ENCODE results near the gene RAB11FIP5.

DNA sequence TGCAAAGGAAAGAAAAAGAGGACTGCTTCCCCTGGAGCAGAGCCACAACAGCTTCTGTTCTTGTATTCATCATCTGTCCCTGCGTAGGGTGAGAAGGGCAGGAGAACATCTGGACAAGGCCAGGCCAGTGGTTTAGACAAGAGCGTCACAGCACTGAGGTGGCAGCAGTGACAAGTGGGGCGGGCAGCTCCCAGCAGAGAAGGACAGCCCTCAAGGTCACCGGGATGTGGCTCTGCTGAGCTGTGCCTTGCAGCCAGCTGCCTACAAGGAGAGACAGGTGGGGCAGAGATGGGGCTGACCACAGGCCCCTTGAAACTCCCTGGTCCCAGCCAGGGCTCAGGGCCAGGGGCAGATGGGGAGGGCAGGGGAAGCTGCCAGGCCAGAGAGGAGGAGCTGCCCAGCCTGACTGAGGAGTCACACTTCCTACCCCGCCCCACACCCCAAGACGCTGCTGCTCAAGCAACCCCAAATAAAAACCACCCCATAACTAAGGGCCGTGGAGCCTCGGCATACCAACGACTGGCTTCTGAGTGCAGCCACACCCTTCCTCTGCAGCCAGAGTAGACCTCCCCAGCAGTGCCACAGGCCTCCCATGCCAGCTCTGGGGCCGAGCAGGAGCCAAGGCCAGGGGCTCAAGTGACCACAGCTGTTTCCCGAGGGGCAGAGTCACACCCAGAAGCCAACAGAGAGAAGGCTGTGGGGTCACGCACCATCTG is 5.4 kb downstream of the RAB11FIP5 start:
- TF ChIP-seq, protein P1, sequence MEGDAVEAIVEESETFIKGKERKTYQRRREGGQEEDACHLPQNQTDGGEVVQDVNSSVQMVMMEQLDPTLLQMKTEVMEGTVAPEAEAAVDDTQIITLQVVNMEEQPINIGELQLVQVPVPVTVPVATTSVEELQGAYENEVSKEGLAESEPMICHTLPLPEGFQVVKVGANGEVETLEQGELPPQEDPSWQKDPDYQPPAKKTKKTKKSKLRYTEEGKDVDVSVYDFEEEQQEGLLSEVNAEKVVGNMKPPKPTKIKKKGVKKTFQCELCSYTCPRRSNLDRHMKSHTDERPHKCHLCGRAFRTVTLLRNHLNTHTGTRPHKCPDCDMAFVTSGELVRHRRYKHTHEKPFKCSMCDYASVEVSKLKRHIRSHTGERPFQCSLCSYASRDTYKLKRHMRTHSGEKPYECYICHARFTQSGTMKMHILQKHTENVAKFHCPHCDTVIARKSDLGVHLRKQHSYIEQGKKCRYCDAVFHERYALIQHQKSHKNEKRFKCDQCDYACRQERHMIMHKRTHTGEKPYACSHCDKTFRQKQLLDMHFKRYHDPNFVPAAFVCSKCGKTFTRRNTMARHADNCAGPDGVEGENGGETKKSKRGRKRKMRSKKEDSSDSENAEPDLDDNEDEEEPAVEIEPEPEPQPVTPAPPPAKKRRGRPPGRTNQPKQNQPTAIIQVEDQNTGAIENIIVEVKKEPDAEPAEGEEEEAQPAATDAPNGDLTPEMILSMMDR (IDR thresholded peaks at IDR 0.05; ENCODE audit: insufficient read depth, low read length, poor library complexity, severe bottlenecking) = no peak
- TF ChIP-seq EZH2phosphoT487 (conservative IDR thresholded peaks at IDR 0.05; ENCODE audit: low read length) = no peak
